Renal cortical epithelial cell (primary cell): ENCODE data around the gene LEF1. TPM values are rescaled to one million over a fixed set of nuclear protein-coding genes. Genes with fewer than 3 reads are reported as not detected.
"Not testable (repeated sequence)": the region's sequence is repeated elsewhere in the genome, so short reads cannot be mapped to it uniquely, and the experiment has no call there.

Experiments used
- DNase-seq: peaks from one replicate; pipeline ENCODE4 v3.0.0-alpha.2; 2011; ENCODE audit warnings: low read depth
- total RNA-seq: library from RNA; depleted of rRNA; stranded (reverse); fragments of >200 nt; gene quantifications from 2 replicates; pipeline ENCODE4 v1.2.3, GENCODE V29; 2014

The LEF1 gene
- total RNA-seq, 1 donor from 2014 or later = 18.6 TPM

- DNase-seq = no peak
Measured at GRCh38 chr4:108034565-108034964, 134.2 kb downstream of the LEF1 start.

GRCh38 chr4:108033348-108033747 lies 135.4 kb downstream of the LEF1 start:
- DNase-seq = no peak

GRCh38 chr4:108031427-108032083 lies 137.2 kb downstream of the LEF1 start:
- no peak for DNase-seq

GRCh38 chr4:108030332-108030731 lies 138.4 kb downstream of the LEF1 start:
- peak; percentile 77 for DNase-seq

GRCh38 chr4:108029731-108030130 lies 139.0 kb downstream of the LEF1 start:
- no peak for DNase-seq

GRCh38 chr4:108029016-108029720 lies 139.6 kb downstream of the LEF1 start:
- DNase-seq = no peak

- DNase-seq = no peak
Measured at GRCh38 chr4:108024878-108025165, 143.9 kb downstream of the LEF1 start.

GRCh38 chr4:108024085-108024877 lies 144.5 kb downstream of the LEF1 start:
- peak; percentile 80 for DNase-seq

- no peak for DNase-seq
Measured at GRCh38 chr4:108018884-108019187, 149.9 kb downstream of the LEF1 start.

GRCh38 chr4:108018040-108018883 lies 150.5 kb downstream of the LEF1 start:
- peak; percentile 73 for DNase-seq

GRCh38 chr4:108013955-108014354 lies 154.8 kb downstream of the LEF1 start:
- DNase-seq = no peak

- no peak for DNase-seq
Measured at GRCh38 chr4:108013327-108013726, 155.4 kb downstream of the LEF1 start.

GRCh38 chr4:108012382-108012781 lies 156.3 kb downstream of the LEF1 start:
- DNase-seq = not testable (repeated sequence)

GRCh38 chr4:108010167-108010566 lies 158.6 kb downstream of the LEF1 start:
- no peak for DNase-seq

- DNase-seq = peak; percentile 72
Measured at GRCh38 chr4:108008721-108009120, 160.0 kb downstream of the LEF1 start.

- DNase-seq = no peak
Measured at GRCh38 chr4:108007984-108008383, 160.7 kb downstream of the LEF1 start.

GRCh38 chr4:108006361-108006760 lies 162.4 kb downstream of the LEF1 start:
- no peak for DNase-seq

- no peak for DNase-seq
Measured at GRCh38 chr4:108005807-108006206, 162.9 kb downstream of the LEF1 start.

- no peak for DNase-seq
Measured at GRCh38 chr4:108004646-108005045, 164.1 kb downstream of the LEF1 start.

GRCh38 chr4:108003982-108004515 lies 164.7 kb downstream of the LEF1 start:
- DNase-seq = no peak

GRCh38 chr4:108001540-108002135 lies 167.1 kb downstream of the LEF1 start:
- DNase-seq = no peak
